ENCODE measurements around the gene PTPRN2.
"Not testable (repeated sequence)": the region's sequence is repeated elsewhere in the genome, so short reads cannot be mapped to it uniquely, and the experiment has no call there.

The PTPRN2 gene

GRCh38 chr7:158050978-158051651 lies 536.5 kb downstream of the PTPRN2 start:
- DNase-seq (ENCODE audit: low read depth in 1 of 2, low spot score in 1 of 2), result no peak
- in situ Hi-C loops (cut with HindIII; ENCODE audit: low pct_unique_long_range_greater_than_20kb, low sequenced_read_pairs), result no loop called here
- no peak for TF ChIP-seq JUND (IDR thresholded peaks at IDR 0.05; ENCODE audit: low read depth)

- in situ Hi-C loops (cut with HindIII; ENCODE audit: low pct_unique_long_range_greater_than_20kb, low sequenced_read_pairs), result no loop called here
- TF ChIP-seq JUND (IDR thresholded peaks at IDR 0.05; ENCODE audit: low read depth), result no peak
- no peak for DNase-seq (ENCODE audit: low read depth in 1 of 2, low spot score in 1 of 2)
Measured at GRCh38 chr7:158050441-158050977, 537.1 kb downstream of the PTPRN2 start.

- DNase-seq (ENCODE audit: low read depth in 1 of 2, low spot score in 1 of 2), result no peak
- in situ Hi-C loops (cut with HindIII; ENCODE audit: low pct_unique_long_range_greater_than_20kb, low sequenced_read_pairs), result no loop called here
- no peak for TF ChIP-seq JUND (IDR thresholded peaks at IDR 0.05; ENCODE audit: low read depth)
Measured at GRCh38 chr7:158049271-158049670, 538.4 kb downstream of the PTPRN2 start.

DNA sequence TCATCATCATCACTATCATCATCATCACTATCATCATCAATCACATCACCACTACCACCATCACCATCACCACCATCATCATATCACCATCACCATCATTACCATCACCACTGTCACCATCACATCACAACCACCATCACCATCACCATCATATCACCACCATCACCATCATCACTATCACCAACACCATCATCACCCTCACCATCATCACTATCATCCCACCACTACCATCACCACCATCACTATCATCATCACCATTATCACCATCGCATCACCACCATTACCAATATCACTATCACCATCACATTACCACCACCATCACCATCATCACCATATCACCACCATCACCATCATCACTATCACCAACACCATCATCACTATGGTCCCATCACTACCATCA lies 539.1 kb downstream of the PTPRN2 start:
- DNase-seq (ENCODE audit: low read depth in 1 of 2, low spot score in 1 of 2), result no peak
- TF ChIP-seq JUND (IDR thresholded peaks at IDR 0.05; ENCODE audit: low read depth), result no peak
- in situ Hi-C loops (cut with HindIII; ENCODE audit: low pct_unique_long_range_greater_than_20kb, low sequenced_read_pairs), result no loop called here

- in situ Hi-C loops (cut with HindIII; ENCODE audit: low pct_unique_long_range_greater_than_20kb, low sequenced_read_pairs), result no loop called here
Measured at GRCh38 chr7:158047391-158048059, 540.1 kb downstream of the PTPRN2 start.

DNA sequence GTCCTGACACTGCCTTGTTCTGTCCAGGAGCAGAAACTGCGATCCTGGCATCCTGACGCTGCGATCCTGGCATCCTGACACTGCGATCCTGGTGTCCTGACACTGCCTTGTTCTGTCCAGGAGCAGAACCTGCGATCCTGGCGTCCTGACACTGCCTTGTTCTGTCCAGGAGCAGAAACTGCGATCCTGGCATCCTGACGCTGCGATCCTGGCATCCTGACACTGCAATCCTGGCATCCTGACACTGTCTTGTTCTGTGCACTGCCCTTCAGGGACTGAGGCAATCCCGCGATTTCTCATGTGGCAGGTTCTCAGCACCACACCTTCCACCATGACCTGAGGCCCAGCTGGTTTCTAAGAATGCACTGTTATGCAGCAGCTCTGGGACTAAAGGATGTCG lies 541.4 kb downstream of the PTPRN2 start:
- DNase-seq (ENCODE audit: low read depth in 1 of 2, low spot score in 1 of 2); in situ Hi-C loops (cut with HindIII; ENCODE audit: low pct_unique_long_range_greater_than_20kb, low sequenced_read_pairs): not testable (repeated sequence)

More at GRCh38 chr7:158047391-158048059, 540.1 kb downstream of the PTPRN2 start:
- TF ChIP-seq JUND (IDR thresholded peaks at IDR 0.05; ENCODE audit: low read depth), result no peak
- no peak for DNase-seq (ENCODE audit: low read depth in 1 of 2, low spot score in 1 of 2)

GRCh38 chr7:158044482-158044823 lies 543.2 kb downstream of the PTPRN2 start:
- TF ChIP-seq JUND (IDR thresholded peaks at IDR 0.05; ENCODE audit: low read depth), result no peak
- DNase-seq (ENCODE audit: low read depth in 1 of 2, low spot score in 1 of 2), result no peak
- in situ Hi-C loops (cut with HindIII; ENCODE audit: low pct_unique_long_range_greater_than_20kb, low sequenced_read_pairs), result no loop called here

GRCh38 chr7:158043551-158044481 lies 543.8 kb downstream of the PTPRN2 start:
- no peak for TF ChIP-seq JUND (IDR thresholded peaks at IDR 0.05; ENCODE audit: low read depth)
- in situ Hi-C loops (cut with HindIII; ENCODE audit: low pct_unique_long_range_greater_than_20kb, low sequenced_read_pairs), result no loop called here
- DNase-seq (ENCODE audit: low read depth in 1 of 2, low spot score in 1 of 2), result no peak

- TF ChIP-seq JUND (IDR thresholded peaks at IDR 0.05; ENCODE audit: low read depth), result no peak
- DNase-seq (ENCODE audit: low read depth in 1 of 2, low spot score in 1 of 2), result no peak
- in situ Hi-C loops (cut with HindIII; ENCODE audit: low pct_unique_long_range_greater_than_20kb, low sequenced_read_pairs), result no loop called here
Measured at GRCh38 chr7:158042156-158042880, 545.3 kb downstream of the PTPRN2 start.

DNA sequence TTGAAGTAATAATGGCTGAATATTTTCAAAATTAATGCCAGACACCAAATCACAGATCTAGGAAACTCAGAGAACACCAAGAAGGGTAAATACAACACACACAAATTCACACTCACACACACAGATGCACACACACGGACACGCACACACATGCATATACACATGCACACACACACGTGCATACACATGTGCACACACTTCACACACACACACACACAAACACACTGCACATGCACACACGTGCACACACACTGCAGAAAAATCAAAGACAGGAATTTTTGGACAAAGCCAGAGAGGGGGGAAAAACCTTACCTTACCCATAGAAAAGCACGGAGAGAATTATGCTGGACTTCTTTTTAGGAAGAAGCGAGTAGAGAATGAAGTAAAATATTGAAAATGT lies 547.4 kb downstream of the PTPRN2 start:
- no peak for TF ChIP-seq JUND (IDR thresholded peaks at IDR 0.05; ENCODE audit: low read depth)
- in situ Hi-C loops (cut with HindIII; ENCODE audit: low pct_unique_long_range_greater_than_20kb, low sequenced_read_pairs), result no loop called here
- no peak for DNase-seq (ENCODE audit: low read depth in 1 of 2, low spot score in 1 of 2)

GRCh38 chr7:158039270-158039669 lies 548.4 kb downstream of the PTPRN2 start:
- in situ Hi-C loops (cut with HindIII; ENCODE audit: low pct_unique_long_range_greater_than_20kb, low sequenced_read_pairs), result no loop called here
- no peak for TF ChIP-seq JUND (IDR thresholded peaks at IDR 0.05; ENCODE audit: low read depth)
- no peak for DNase-seq (ENCODE audit: low read depth in 1 of 2, low spot score in 1 of 2)

DNA sequence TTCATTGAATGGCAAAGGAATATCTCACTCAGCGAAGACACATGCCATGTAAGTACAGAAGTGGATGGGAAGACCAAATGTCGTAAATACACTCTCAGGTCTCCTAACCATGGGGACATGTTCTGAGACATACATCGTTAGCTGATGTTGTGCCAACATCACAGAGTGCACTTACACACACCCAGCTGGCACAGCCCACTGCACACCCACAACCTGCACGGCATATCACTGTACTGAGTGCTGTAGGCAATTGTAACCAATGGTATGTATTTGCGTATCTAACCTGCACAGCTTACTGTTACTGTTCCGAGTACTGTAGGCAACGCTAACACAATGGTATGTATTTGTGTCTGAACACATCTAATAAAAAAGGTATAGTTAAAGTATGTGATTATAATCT lies 550.4 kb downstream of the PTPRN2 start:
- no peak for TF ChIP-seq JUND (IDR thresholded peaks at IDR 0.05; ENCODE audit: low read depth)
- no peak for DNase-seq (ENCODE audit: low read depth in 1 of 2, low spot score in 1 of 2)
- in situ Hi-C loops (cut with HindIII; ENCODE audit: low pct_unique_long_range_greater_than_20kb, low sequenced_read_pairs), result no loop called here

Measured in T47D (cell line).